H1 (cell line): ENCODE results near the gene XRCC6. TPM values are rescaled to one million over a fixed set of nuclear protein-coding genes. Genes with fewer than 3 reads are reported as not detected.

ENCODE experiments used
- CTCF ChIA-PET: fragments of 300-600 bp; sonication (Branson Sonifier 250); formaldehyde crosslinking; loops from one replicate; lab custom pipeline; 2021; ENCODE audit not compliant: partially characterized antibody; lab: Charles Lee
- POLR2A ChIA-PET: fragments of 300-600 bp; sonication (Branson Sonifier 250); formaldehyde crosslinking; loops from one replicate; lab custom pipeline; 2021; ENCODE audit warnings: inconsistent platforms; ENCODE audit not compliant: partially characterized antibody; lab: Charles Lee
- DNase-seq, 2 experiments: peaks; one replicate each; pipeline versions ENCODE4 v3.0.0 to v3.0.0-alpha.2; 2010 to 2022; ENCODE audit warnings: low spot score in 2 of 2, low read depth in 1 of 2, mixed read lengths in 1 of 2
- FAIRE-seq: peaks from 2 replicates; lab custom pipeline; 2011; peaks lifted over from hg19 to GRCh38; lab: Jason Lieb, UNC
- H2AFZ ChIP-seq: 2 replicates; pipeline ENCODE4 v1.8.1; 2012; ENCODE audit warnings: low read length, inconsistent platforms
- H2AK5ac ChIP-seq: 2 replicates; pipeline ENCODE4 v1.6.1; 2013; ENCODE audit warnings: low read depth, low read length
- H2BK120ac ChIP-seq: replicated peaks from 2 replicates; pipeline ENCODE3; 2013; ENCODE audit warnings: low read depth, low read length, inconsistent platforms
- H2BK12ac ChIP-seq: 2 replicates; pipeline ENCODE4 v1.6.1; 2013; ENCODE audit warnings: low read depth, low read length
- H2BK15ac ChIP-seq: 2 replicates; pipeline ENCODE4 v1.6.1; 2013; ENCODE audit warnings: low read length
- H2BK20ac ChIP-seq: 2 replicates; pipeline ENCODE4 v1.6.1; 2013; ENCODE audit warnings: low read length
- H2BK5ac ChIP-seq: 2 replicates; pipeline ENCODE4 v1.6.1; 2013; ENCODE audit warnings: low read depth, low read length
- H3K14ac ChIP-seq: 2 replicates; pipeline ENCODE4 v1.6.1; 2013; ENCODE audit warnings: inconsistent platforms; ENCODE audit not compliant: insufficient read length
- H3K18ac ChIP-seq: 2 replicates; pipeline ENCODE4 v1.6.1; 2013; ENCODE audit warnings: low read length; ENCODE audit errors: extremely low read depth
- H3K23ac ChIP-seq: 2 replicates; pipeline ENCODE4 v1.6.1; 2013; ENCODE audit warnings: inconsistent platforms; ENCODE audit not compliant: insufficient read length
- H3K23me2 ChIP-seq: 2 replicates; pipeline ENCODE4 v1.6.1; 2013; ENCODE audit warnings: low read depth, low read length
- H3K27ac ChIP-seq: 2 replicates; pipeline ENCODE4 v1.6.1; 2011; ENCODE audit warnings: low read depth, low read length, inconsistent platforms
- H3K27me3 ChIP-seq, 4 experiments: replicated peaks in 1 of 4; 1 replicate in 1 of 4; 2 replicates in 3 of 4; pipeline versions ENCODE4 v1.6.1 to v1.8.1; 2011 to 2013; ENCODE audit warnings: low read length in 3 of 4, mild to moderate bottlenecking in 3 of 4, inconsistent platforms in 2 of 4, mixed read lengths in 2 of 4, moderate library complexity in 1 of 4; ENCODE audit not compliant: control insufficient read depth in 3 of 4, insufficient read depth in 3 of 4; ENCODE audit errors: extremely low read depth in 1 of 4
- H3K36me3 ChIP-seq, 4 experiments: 2 replicates each; pipeline versions ENCODE4 v1.6.1 to v1.8.1; 2011 to 2013; ENCODE audit warnings: mild to moderate bottlenecking in 4 of 4, low read length in 3 of 4, moderate library complexity in 2 of 4, control low read depth in 1 of 4, inconsistent platforms in 1 of 4; ENCODE audit not compliant: insufficient read depth in 4 of 4, control insufficient read depth in 2 of 4
- H3K4ac ChIP-seq: replicated peaks from 2 replicates; pipeline ENCODE3; 2013; ENCODE audit warnings: low read length, low read depth, mixed read lengths, inconsistent platforms; ENCODE audit not compliant: insufficient read length
- H3K4me1 ChIP-seq, 4 experiments: replicated peaks in 1 of 4; 1 replicate in 1 of 4; 2 replicates in 3 of 4; pipeline versions ENCODE4 v1.6.1 to v1.8.1; 2011 to 2013; ENCODE audit warnings: low read length in 3 of 4, inconsistent platforms in 2 of 4, mixed read lengths in 1 of 4; ENCODE audit not compliant: insufficient read depth in 4 of 4, control insufficient read depth in 3 of 4
- H3K4me2 ChIP-seq, 2 experiments: 2 replicates each; pipeline versions ENCODE4 v1.6.1 to v1.8.1; 2011 to 2013; ENCODE audit warnings: low read depth in 2 of 2, low read length in 2 of 2, control low read depth in 1 of 2, inconsistent platforms in 1 of 2, mild to moderate bottlenecking in 1 of 2; ENCODE audit not compliant: insufficient read depth in 1 of 2
- H3K4me3 ChIP-seq, 4 experiments: fragments of 200-600, 300-600 bp in 1 of 4; sonication (generic), shearing (Covaris generic), sonication (Bioruptor Twin) in 1 of 4; 2 replicates each; pipeline versions ENCODE4 v1.5.1 to v1.8.1; 2011 to 2016; ENCODE audit warnings: low read length in 4 of 4, low read depth in 3 of 4, control low read depth in 2 of 4, inconsistent platforms in 2 of 4, mild to moderate bottlenecking in 2 of 4, mixed read lengths in 1 of 4, moderate library complexity in 1 of 4; ENCODE audit not compliant: insufficient read depth in 2 of 4; ENCODE audit errors: extremely low read depth in 1 of 4
- H3K56ac ChIP-seq: replicated peaks from 2 replicates; pipeline ENCODE3; 2013; ENCODE audit warnings: low read depth, mild to moderate bottlenecking, mixed read lengths, low read length, inconsistent platforms; ENCODE audit not compliant: insufficient read length
- H3K79me1 ChIP-seq: 2 replicates; pipeline ENCODE4 v1.6.1; 2013; ENCODE audit warnings: low read depth, low read length, control low read depth
- H3K79me2 ChIP-seq, 2 experiments: 2 replicates each; pipeline versions ENCODE4 v1.6.1 to v1.8.1; 2012 to 2013; ENCODE audit warnings: low read length in 2 of 2, mild to moderate bottlenecking in 2 of 2, inconsistent platforms in 1 of 2; ENCODE audit not compliant: insufficient read depth in 2 of 2, control insufficient read depth in 1 of 2
- H3K9ac ChIP-seq, 4 experiments: replicated peaks in 1 of 4; 1 replicate in 1 of 4; 2 replicates in 3 of 4; pipeline versions ENCODE4 v1.6.1 to v1.8.1; 2011 to 2013; ENCODE audit warnings: low read depth in 3 of 4, low read length in 3 of 4, control low read depth in 2 of 4, mild to moderate bottlenecking in 2 of 4, moderate library complexity in 2 of 4, inconsistent platforms in 1 of 4; ENCODE audit errors: extremely low read depth in 1 of 4
- H3K9me3 ChIP-seq, 2 experiments: 2 replicates each; pipeline versions ENCODE4 v1.6.1 to v1.8.1; 2012 to 2013; ENCODE audit warnings: mild to moderate bottlenecking in 2 of 2, moderate library complexity in 2 of 2, control low read depth in 1 of 2, inconsistent platforms in 1 of 2, low read depth in 1 of 2, low read length in 1 of 2, mixed read lengths in 1 of 2; ENCODE audit not compliant: insufficient read depth in 2 of 2
- H4K20me1 ChIP-seq, 2 experiments: replicated peaks in 1 of 2; 2 replicates each; pipeline versions ENCODE3 to v1.8.1; 2011 to 2013; ENCODE audit warnings: inconsistent platforms in 2 of 2, low read length in 2 of 2, mild to moderate bottlenecking in 1 of 2; ENCODE audit not compliant: insufficient read depth in 2 of 2, control insufficient read depth in 1 of 2
- H4K5ac ChIP-seq: 2 replicates; pipeline ENCODE4 v1.6.1; 2013; ENCODE audit warnings: low read length, low read depth, mixed read lengths, inconsistent platforms; ENCODE audit not compliant: insufficient read length
- H4K8ac ChIP-seq: 2 replicates; pipeline ENCODE4 v1.8.0; 2013; ENCODE audit warnings: mild to moderate bottlenecking, moderate library complexity, low read length, inconsistent platforms; ENCODE audit not compliant: insufficient read depth; ENCODE audit errors: extremely low read depth
- H4K91ac ChIP-seq: replicated peaks from 2 replicates; pipeline ENCODE3; 2013; ENCODE audit warnings: low read length, mixed read lengths, inconsistent platforms; ENCODE audit not compliant: insufficient read length
- BCL11A ChIP-seq, 2 experiments: IDR thresholded peaks; one replicate each; pipeline ENCODE4 v1.6.1; 2011; ENCODE audit warnings: low read depth in 2 of 2, low read length in 2 of 2, mild to moderate bottlenecking in 2 of 2
- CBX5 ChIP-seq: fragments of 300-800, 300-1000 bp; sonication (generic); IDR thresholded peaks from 2 replicates; pipeline ENCODE4 v1.7.1; 2016; ENCODE audit warnings: antibody characterized with exemption, low read length, low read depth
- EZH2 ChIP-seq: fragments of 200-600 bp; sonication (generic); IDR thresholded peaks from 2 replicates; pipeline ENCODE4 v1.7.1; 2012; ENCODE audit warnings: low read depth, mild to moderate bottlenecking, moderate library complexity, low read length, inconsistent platforms; ENCODE audit not compliant: severe bottlenecking
- HDAC6 ChIP-seq: IDR thresholded peaks from one replicate; pipeline ENCODE4 v1.7.1; 2012; ENCODE audit warnings: low read depth, mild to moderate bottlenecking, inconsistent platforms, low read length, moderate library complexity
- JUN ChIP-seq: IDR thresholded peaks from 2 replicates; pipeline ENCODE4 v1.6.1; 2011; ENCODE audit warnings: low read depth, mild to moderate bottlenecking, improper control_type of control experiment, low read length
- KDM4A ChIP-seq: IDR thresholded peaks from one replicate; pipeline ENCODE4 v1.7.1; 2012; ENCODE audit warnings: low read depth, mild to moderate bottlenecking, moderate library complexity, low read length, inconsistent platforms; ENCODE audit not compliant: severe bottlenecking
- POLR2AphosphoS5 ChIP-seq: IDR thresholded peaks from 2 replicates; pipeline ENCODE4 v1.6.1; 2011; ENCODE audit warnings: low read depth, low read length
- RAD21 ChIP-seq, 2 experiments: IDR thresholded peaks in 1 of 2; conservative IDR thresholded peaks in 1 of 2; 2 replicates each; pipeline ENCODE4 v1.6.1; 2011; ENCODE audit warnings: low read depth in 2 of 2, low read length in 2 of 2, improper control_type of control experiment in 1 of 2, inconsistent platforms in 1 of 2, mild to moderate bottlenecking in 1 of 2, moderate library complexity in 1 of 2
- RFX5 ChIP-seq: IDR thresholded peaks from 2 replicates; pipeline ENCODE4 v1.6.1; 2011; ENCODE audit warnings: low read depth, low read length, improper control_type of control experiment, borderline replicate concordance
- SAP30 ChIP-seq: fragments of 300-600 bp; sonication (generic); IDR thresholded peaks from 2 replicates; pipeline ENCODE4 v1.7.1; 2012; ENCODE audit warnings: low read length, moderate library complexity, mild to moderate bottlenecking, inconsistent platforms; ENCODE audit not compliant: insufficient read depth, insufficient replicate concordance
- SIRT6 ChIP-seq: IDR thresholded peaks from one replicate; pipeline ENCODE4 v1.7.1; 2012; ENCODE audit warnings: low read length, inconsistent platforms
- SP4 ChIP-seq: IDR thresholded peaks from 2 replicates; pipeline ENCODE4 v1.6.1; 2012; ENCODE audit warnings: low read length, inconsistent platforms
- SUZ12 ChIP-seq: fragments of 200-600 bp; sonication (generic); IDR thresholded peaks from 2 replicates; pipeline ENCODE4 v1.6.1; 2012; ENCODE audit warnings: mild to moderate bottlenecking, inconsistent platforms, low read length, moderate library complexity, mixed read lengths
- TCF12 ChIP-seq: IDR thresholded peaks from 2 replicates; pipeline ENCODE4 v1.6.1; 2011; ENCODE audit warnings: low read depth, mild to moderate bottlenecking, low read length
- WGBS, 2 experiments: shearing (Covaris generic) in 1 of 2; methylation state at CpG; one replicate each; pipeline versions ENCODE4 v1.1.6 to v1.1.7; 2013 to 2015; ENCODE audit warnings: low lambda C conversion rate in 2 of 2, mixed read lengths in 2 of 2, inconsistent platforms in 1 of 2, low coverage in 1 of 2, missing lambda C conversion rate in 1 of 2; ENCODE audit not compliant: insufficient replicate concordance in 2 of 2, insufficient coverage in 1 of 2, insufficient read length in 1 of 2; ENCODE audit errors: extremely low coverage in 1 of 2, missing lambda C conversion rate in 1 of 2; 5-methylcytosine and 5-hydroxymethylcytosine counted together
- polyA plus RNA-seq, 7 experiments: library from polyadenylated mRNA; depleted of rRNA in 3 of 7; stranded (reverse) in 5 of 7; unstranded in 2 of 7; fragments of >200 nt in 5 of 7; fragments of 200-250 nt in 2 of 7; gene quantifications; 1 replicate in 5 of 7; 2 replicates in 1 of 7; 4 replicates in 1 of 7; pipeline versions ENCODE4 v1.2.1 to v1.2.3, GENCODE V29; 2011 to 2013; ENCODE audit warnings: missing spikeins in 2 of 7, mixed read lengths in 2 of 7
- total RNA-seq: library from RNA; stranded (reverse); fragmentation: NEBNext Ultra II Directional; extraction: Animal tissue kit (Norgen Biotek cat#: 25700); gene quantifications from 2 replicates; pipeline ENCODE4 v1.2.1, GENCODE V29; 2021

Gene XRCC6
- total and polyA plus RNA-seq, 2 of the 8 experiments (the other 6 are each of a cell fraction or from before 2014, with no cell fraction given), result 150 to 490 TPM

DNA sequence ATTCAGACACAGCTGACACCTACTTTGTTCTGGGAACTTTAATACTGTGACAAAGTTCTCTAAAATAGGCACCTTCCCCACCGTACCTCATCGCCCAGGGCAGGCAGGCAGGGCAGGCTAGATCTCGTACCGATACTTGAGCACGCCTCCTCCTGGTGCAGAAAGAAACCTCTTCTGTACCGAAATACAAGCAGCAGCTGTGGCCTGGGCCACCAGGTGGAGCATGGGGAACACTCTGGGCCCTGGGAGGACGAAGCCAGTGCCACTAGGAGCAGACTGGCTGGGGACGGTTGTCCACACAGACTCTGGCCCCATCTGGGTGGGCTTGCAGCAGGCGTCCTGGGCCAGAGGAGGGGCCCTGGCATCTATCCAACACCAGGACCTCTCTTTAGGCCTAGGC is 44.2 kb upstream of the XRCC6 start:
- no peak overlapping the region for H3K4ac ChIP-seq
- WGBS, 2 experiments, result 56% methylated on average over 9 of the region's 9 CpGs; no CpG with 5 or more reads in 1 of the 2 experiments
- no peak overlapping the region for H3K56ac ChIP-seq
- H3K27me3 ChIP-seq, result no peaks in the 10 kb centered on the region
- H3K14ac ChIP-seq, result no peak overlapping the region
- DNase-seq (peak in 1 of 2 experiments; percentile 85), FAIRE-seq (peak; percentile 93)
- no peak overlapping the region for H3K27ac ChIP-seq
- H3K9me3 ChIP-seq, result no peaks in the 10 kb centered on the region
- no peaks in the 10 kb centered on the region; a peak in 2 of 7 replicates for H3K4me1 ChIP-seq
- no peak overlapping the region for H2BK15ac ChIP-seq
- no peak overlapping the region for H3K4me3 ChIP-seq
- no peak overlapping the region; the same call in 1 of the 2 replicates for H3K18ac ChIP-seq
- no peak overlapping the region for H2AFZ ChIP-seq
- CTCF ChIA-PET, result interaction anchor here (0.8 to 8.6 kb wide), 17 partner anchors 9 to 346 kb away, joined by 3 to 169 read pairs (median 7); partner anchors contain the start of genes CSDC2 and PMM1
- H4K20me1 ChIP-seq, result peaks cover 0 to 7% of the 10 kb centered on the region in 2 experiments
- no peak overlapping the region for H2BK20ac ChIP-seq
- H4K91ac ChIP-seq, result no peak overlapping the region
- no peaks in the 10 kb centered on the region for H3K79me2 ChIP-seq
- H2BK12ac ChIP-seq, result no peak overlapping the region
- 0 out of 2 replicates have a peak overlapping the region, but pooled peaks have one; percentile 24 for H2BK5ac ChIP-seq
- H2AK5ac ChIP-seq, result no peak overlapping the region
- no peak overlapping the region for H4K5ac ChIP-seq
- H3K4me2 ChIP-seq, result no peak overlapping the region
- POLR2A ChIA-PET, result interaction anchor here (0.8 to 4.6 kb wide), 9 partner anchors 10 to 133 kb away, joined by 3 to 42 read pairs (median 5); partner anchors contain the start of gene PMM1
- no peak overlapping the region for H2BK120ac ChIP-seq
- peaks cover 3% of the 10 kb centered on the region; the same call in 1 of the 2 replicates for H3K23me2 ChIP-seq
- no peaks in the 10 kb centered on the region for H3K36me3 ChIP-seq
- no peak overlapping the region for H3K9ac ChIP-seq
- no peak overlapping the region for H4K8ac ChIP-seq
- no peak overlapping the region for H3K23ac ChIP-seq
- H3K79me1 ChIP-seq, result no peaks in the 10 kb centered on the region; the same call in 1 of the 2 replicates
- TF ChIP-seq SUZ12, result no peak
- TF ChIP-seq HDAC6, result no peak
- TF ChIP-seq RAD21 (IDR thresholded peaks at IDR 0.05 in 1 of 2, conservative IDR thresholded peaks at IDR 0.05 in 1 of 2; ENCODE audit: low read depth in 2 of 2, low read length in 2 of 2), result peak; percentile 75 to 85
- TF ChIP-seq EZH2, result no peak
- TF ChIP-seq SP4, result no peak
- TF ChIP-seq SIRT6, result no peak
- TF ChIP-seq RFX5, result no peak
- TF ChIP-seq CBX5, result no peak
- no peak for TF ChIP-seq POLR2AphosphoS5
- TF ChIP-seq SAP30, result no peak
- no peak for TF ChIP-seq BCL11A (IDR thresholded peaks at IDR 0.05; ENCODE audit: low read depth in 2 of 2, low read length in 2 of 2)
- no peak for TF ChIP-seq KDM4A
- no peak for TF ChIP-seq TCF12
- no peak for TF ChIP-seq JUN
